BLaER1 (cell line): ENCODE results near the gene CD247.

Source experiments
- H3K27ac ChIP-seq: shearing (Covaris generic); formaldehyde crosslinking; 2 replicates; pipeline ENCODE4 v1.8.1; 2022
- H3K27me3 ChIP-seq: shearing (Covaris generic); formaldehyde crosslinking; 2 replicates; pipeline ENCODE4 v1.8.1; 2022
- H3K36me3 ChIP-seq: shearing (Covaris generic); formaldehyde crosslinking; 2 replicates; pipeline ENCODE4 v1.8.1; 2022
- H3K4me1 ChIP-seq: shearing (Covaris generic); formaldehyde crosslinking; 2 replicates; pipeline ENCODE4 v1.8.1; 2022
- H3K4me2 ChIP-seq: shearing (Covaris generic); formaldehyde crosslinking; 2 replicates; pipeline ENCODE4 v1.8.1; 2022
- H3K4me3 ChIP-seq: shearing (Covaris generic); formaldehyde crosslinking; 2 replicates; pipeline ENCODE4 v1.8.1; 2022
- H3K9ac ChIP-seq: shearing (Covaris generic); formaldehyde crosslinking; 2 replicates; pipeline ENCODE4 v1.8.1; 2022
- H3K9me3 ChIP-seq: shearing (Covaris generic); formaldehyde crosslinking; 2 replicates; pipeline ENCODE4 v1.8.1; 2022
- H4K20me1 ChIP-seq: shearing (Covaris generic); formaldehyde crosslinking; 2 replicates; pipeline ENCODE4 v1.8.1; 2022
- Cebpa-rat ChIP-seq: shearing (Covaris generic); IDR thresholded peaks from 2 replicates; pipeline ENCODE4 v1.8.1; 2022

The CD247 gene

DNA sequence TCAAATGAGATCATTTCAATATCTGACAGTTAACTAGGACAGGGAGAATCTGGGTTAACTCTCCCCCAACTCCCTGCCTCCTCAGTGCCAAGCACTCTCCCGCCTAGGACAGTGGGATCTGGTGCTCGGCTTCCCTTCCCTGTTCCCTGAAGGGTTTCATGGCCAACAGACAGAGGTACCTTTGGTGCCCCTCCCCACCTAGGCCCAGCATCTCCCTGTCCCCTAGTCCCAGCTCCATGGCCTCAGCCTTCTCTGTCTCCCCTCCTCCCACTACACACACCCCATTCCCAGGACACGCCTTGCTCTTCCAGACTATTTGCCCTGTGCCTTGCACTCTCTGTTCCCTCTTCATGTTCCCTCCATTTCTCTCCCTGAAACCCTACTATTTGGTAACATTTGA is 77.1 kb downstream of the CD247 start:
- no peak overlapping the region for H3K27ac ChIP-seq

DNA sequence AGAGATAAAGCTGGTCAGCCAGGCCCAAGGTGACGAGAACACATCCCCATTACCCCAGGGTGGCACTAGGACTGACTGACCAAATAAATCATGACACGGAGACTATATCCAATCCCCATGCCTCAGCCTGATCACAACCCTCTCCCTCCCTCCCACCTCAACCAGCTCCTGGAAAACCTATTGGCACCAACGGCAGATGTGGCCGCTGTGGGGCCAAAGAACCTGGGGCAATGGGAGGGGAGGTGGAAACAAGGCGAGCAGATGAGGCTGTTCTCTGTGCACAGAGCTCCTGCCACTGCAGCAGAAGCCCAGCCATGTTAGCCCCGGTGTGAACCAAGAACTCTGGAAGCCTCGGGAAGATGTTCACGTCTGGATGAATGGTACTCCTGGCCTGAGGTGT is 77.6 kb downstream of the CD247 start:
- Histone ChIP-seq H3K27ac (no peak overlapping the region), H3K4me1 (peaks cover 36% of the 10 kb centered on the region), H3K36me3 (no peaks in the 10 kb centered on the region), H3K4me3 (no peak overlapping the region), H3K9me3 (peaks cover 6% of the 10 kb centered on the region), H3K9ac (no peak overlapping the region), H3K27me3 (peaks cover 5% of the 10 kb centered on the region), H3K4me2 (no peak overlapping the region), H4K20me1 (no peaks in the 10 kb centered on the region)
- no peak for TF ChIP-seq Cebpa-rat

More for the DNA sequence above, 77.1 kb downstream of the CD247 start:
- Histone ChIP-seq H4K20me1 (no peaks in the 10 kb centered on the region), H3K27me3 (peaks cover 5% of the 10 kb centered on the region), H3K4me3 (no peak overlapping the region), H3K9me3 (0 out of 2 replicates have a peak, but pooled peaks cover 1% of the 10 kb centered on the region), H3K4me1 (peaks cover 36% of the 10 kb centered on the region), H3K4me2 (no peak overlapping the region), H3K9ac (no peak overlapping the region), H3K36me3 (no peaks in the 10 kb centered on the region)
- TF ChIP-seq Cebpa-rat, result no peak

DNA sequence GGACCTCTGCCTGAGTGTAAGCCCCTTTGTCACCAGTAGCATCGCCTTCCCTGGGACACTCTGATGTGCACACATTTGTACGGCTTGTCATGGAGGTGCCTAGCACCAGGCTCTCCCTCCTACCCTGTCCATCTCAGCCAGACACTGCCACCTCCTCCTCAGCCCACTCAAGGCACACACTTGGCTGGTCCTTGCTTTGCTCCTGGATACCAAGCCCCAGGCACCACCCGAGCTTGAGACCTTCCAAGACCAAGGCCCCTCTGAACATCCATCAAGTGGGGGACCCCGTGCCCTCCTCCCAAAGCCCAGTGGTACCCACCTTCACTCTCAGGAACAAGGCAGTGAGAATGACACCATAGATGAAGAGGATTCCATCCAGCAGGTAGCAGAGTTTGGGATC is 78.0 kb downstream of the CD247 start:
- no peak for TF ChIP-seq Cebpa-rat
- Histone ChIP-seq H3K9me3 (peaks cover 10% of the 10 kb centered on the region), H3K4me1 (peaks cover 36% of the 10 kb centered on the region), H3K4me3 (no peak overlapping the region), H3K4me2 (no peak overlapping the region; the same call in 1 of the 2 replicates), H3K9ac (no peak overlapping the region), H3K27me3 (peaks cover 5% of the 10 kb centered on the region), H3K27ac (no peak overlapping the region), H4K20me1 (no peaks in the 10 kb centered on the region), H3K36me3 (no peaks in the 10 kb centered on the region)

DNA sequence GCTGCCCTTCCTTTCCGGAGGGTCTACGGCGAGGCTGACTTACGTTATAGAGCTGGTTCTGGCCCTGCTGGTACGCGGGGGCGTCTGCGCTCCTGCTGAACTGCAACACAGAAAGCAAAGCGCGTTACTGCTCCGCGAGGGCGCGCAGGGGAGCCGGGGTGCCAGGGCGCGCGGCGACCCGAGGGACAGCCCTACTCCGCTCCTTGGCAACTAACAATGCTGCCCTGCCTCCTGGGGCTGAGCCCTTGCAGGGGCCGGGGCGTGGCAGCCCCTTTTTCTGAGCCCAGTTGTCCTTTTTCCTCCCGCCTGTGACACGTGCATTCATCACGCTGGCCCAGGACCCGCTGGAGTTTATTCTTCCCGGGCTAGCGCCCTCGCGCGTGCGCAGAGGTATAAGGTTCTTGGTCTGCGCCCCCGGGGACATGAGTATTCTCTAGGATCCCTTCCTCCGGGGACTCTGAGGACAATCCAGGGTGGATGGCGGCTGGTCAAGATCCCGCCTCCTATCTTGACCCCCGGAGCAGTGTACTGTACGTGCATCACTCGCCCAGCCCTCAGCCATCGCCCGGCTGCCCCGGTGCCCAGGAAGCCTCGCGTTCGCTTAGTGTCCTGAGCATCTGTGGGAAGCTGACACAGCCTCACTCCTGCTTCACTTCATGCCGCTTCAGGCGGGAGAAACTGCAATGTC is 78.9 kb downstream of the CD247 start:
- peak overlapping the region; percentile 93 for H3K4me2 ChIP-seq
- H3K27me3 ChIP-seq, result peaks cover 5% of the 10 kb centered on the region
- H3K4me3 ChIP-seq, result peak overlapping the region; percentile 60
- H3K27ac ChIP-seq, result 0 out of 2 replicates have a peak overlapping the region, but pooled peaks have one; percentile 18
- H4K20me1 ChIP-seq, result no peaks in the 10 kb centered on the region
- H3K9me3 ChIP-seq, result peaks cover 12% of the 10 kb centered on the region
- peaks cover 39% of the 10 kb centered on the region for H3K4me1 ChIP-seq
- TF ChIP-seq Cebpa-rat, result no peak
- H3K36me3 ChIP-seq, result no peaks in the 10 kb centered on the region
- peak overlapping the region; percentile 57 for H3K9ac ChIP-seq

DNA sequence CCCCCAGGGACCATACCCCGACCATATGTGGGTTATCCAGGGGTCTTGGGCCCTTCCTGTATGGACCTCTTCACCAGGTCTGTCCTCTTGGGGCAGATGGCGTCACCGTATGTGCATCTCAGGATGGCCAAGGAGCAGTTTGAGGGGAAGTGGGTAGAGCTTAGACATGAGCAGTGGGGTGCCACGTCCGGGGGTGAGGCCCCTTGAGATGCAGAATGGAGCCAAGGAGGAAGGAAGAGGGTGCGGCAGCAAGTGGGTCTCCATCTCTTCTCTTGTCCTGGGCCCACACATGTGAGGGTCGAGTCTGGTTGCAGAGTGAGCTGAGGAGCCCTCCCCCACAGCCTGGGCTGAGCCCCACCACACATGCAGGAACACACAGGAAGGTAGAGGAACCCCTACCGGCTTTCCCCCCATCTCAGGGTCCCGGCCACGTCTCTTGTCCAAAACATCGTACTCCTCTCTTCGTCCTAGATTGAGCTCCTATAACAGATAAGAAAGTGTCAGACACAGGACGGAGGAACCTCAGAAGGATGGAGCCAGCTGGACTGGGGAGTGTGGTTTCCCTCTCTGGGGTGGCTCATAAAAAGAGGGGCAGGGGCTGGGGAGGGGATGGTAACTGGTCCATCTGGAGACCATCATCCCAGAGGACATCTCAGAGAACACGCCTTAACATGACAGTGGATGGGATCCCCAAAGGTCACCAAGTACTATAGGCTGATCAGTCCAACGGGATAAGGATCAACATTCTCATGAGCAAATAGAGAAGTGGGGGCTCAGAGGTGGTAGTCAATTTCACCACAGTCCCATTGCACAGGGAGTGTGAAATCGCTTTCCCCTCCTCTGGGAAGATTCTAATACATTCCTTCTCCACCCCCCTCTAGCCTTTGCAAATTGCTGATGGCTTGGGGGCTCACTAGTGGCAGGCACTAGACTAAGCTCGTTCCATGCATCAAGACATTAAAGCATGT is 79.9 kb downstream of the CD247 start:
- Histone ChIP-seq H3K4me2 (peak overlapping the region; percentile 93), H3K4me3 (peak overlapping the region; percentile 60), H3K27me3 (peaks cover 5% of the 10 kb centered on the region)

DNA sequence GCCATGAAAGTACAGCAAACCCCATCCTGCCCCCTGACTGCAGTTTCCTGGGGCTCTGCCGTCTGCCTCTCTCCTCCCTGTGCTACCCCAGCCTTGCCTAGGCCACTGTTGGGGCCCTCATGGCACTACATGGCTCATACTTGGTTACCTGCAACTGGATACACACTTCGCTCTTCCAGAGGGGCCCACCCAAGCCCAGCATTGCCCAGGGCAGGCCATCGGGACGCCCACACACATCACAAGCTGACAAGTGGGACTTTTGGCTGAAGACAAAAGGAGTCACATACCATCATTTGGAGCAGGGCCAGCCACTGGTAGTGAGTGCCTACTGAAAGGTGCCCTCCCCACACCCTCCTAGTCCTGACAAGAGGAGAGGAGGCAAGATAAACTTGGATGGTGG is 82.8 kb downstream of the CD247 start:
- Histone ChIP-seq H3K9ac (no peak overlapping the region), H3K27me3 (peaks cover 5% of the 10 kb centered on the region), H4K20me1 (no peaks in the 10 kb centered on the region), H3K4me1 (peaks cover 78% of the 10 kb centered on the region), H3K4me3 (no peak overlapping the region), H3K4me2 (no peak overlapping the region), H3K9me3 (peaks cover 12% of the 10 kb centered on the region), H3K36me3 (no peaks in the 10 kb centered on the region), H3K27ac (no peak overlapping the region; the same call in 1 of the 2 replicates)
- TF ChIP-seq Cebpa-rat, result no peak

More for the DNA sequence above, 79.9 kb downstream of the CD247 start:
- Histone ChIP-seq H3K9ac (peak overlapping the region; percentile 57; the same call in 1 of the 2 replicates), H4K20me1 (no peaks in the 10 kb centered on the region), H3K36me3 (no peaks in the 10 kb centered on the region), H3K27ac (peak overlapping the region; percentile 52), H3K4me1 (peaks cover 48% of the 10 kb centered on the region), H3K9me3 (peaks cover 12% of the 10 kb centered on the region)
- no peak for TF ChIP-seq Cebpa-rat

DNA sequence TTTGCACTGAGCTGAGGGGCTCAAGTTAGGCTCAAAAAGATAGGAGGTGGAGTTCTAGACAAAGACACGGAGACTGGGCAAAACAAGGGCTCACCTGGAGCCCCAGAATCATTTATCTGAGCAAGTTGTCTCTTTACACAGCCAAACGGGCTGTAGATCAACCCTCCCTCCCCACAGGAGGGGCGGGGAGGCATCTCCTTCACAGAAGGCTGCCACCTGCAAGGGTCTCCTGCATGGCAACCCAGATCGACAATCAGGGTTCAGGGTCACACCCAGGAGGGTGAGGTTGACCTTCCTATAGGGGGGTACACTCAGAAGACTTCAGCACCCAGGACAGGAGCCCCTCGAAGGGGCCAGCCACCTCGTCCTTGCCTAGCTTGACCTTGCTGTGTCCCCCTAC is 84.0 kb downstream of the CD247 start:
- no peak overlapping the region for H3K9ac ChIP-seq
- TF ChIP-seq Cebpa-rat, result no peak
- H3K36me3 ChIP-seq, result no peaks in the 10 kb centered on the region
- no peak overlapping the region for H3K4me3 ChIP-seq
- no peaks in the 10 kb centered on the region for H4K20me1 ChIP-seq
- H3K4me2 ChIP-seq, result no peak overlapping the region
- peaks cover 12% of the 10 kb centered on the region for H3K9me3 ChIP-seq
- peaks cover 5% of the 10 kb centered on the region for H3K27me3 ChIP-seq
- peaks cover 82% of the 10 kb centered on the region for H3K4me1 ChIP-seq
- no peak overlapping the region for H3K27ac ChIP-seq

DNA sequence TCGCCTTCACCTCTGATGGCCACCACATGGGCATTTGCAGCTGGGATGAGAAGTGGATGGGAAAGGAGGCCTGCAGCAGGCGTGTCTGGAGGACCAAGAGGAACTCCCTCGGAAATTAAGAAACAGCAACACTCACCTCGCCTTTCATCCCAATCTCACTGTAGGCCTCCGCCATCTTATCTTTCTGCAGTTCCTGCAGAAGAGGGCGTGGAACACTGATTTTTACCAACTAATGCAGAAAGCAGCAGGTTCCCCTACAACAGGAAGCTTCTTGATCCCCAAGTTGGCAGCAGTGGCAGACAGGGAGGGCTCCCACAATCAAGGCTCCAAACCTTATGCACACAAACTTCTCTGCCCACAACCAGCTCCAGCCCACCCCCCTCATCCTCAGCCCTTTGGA is 84.4 kb downstream of the CD247 start:
- TF ChIP-seq Cebpa-rat, result no peak
- peaks cover 12% of the 10 kb centered on the region for H3K9me3 ChIP-seq
- no peak overlapping the region for H3K9ac ChIP-seq
- peaks cover under 1% of the 10 kb centered on the region; the same call in 1 of the 2 replicates for H3K27me3 ChIP-seq
- peaks cover 82% of the 10 kb centered on the region for H3K4me1 ChIP-seq
- H3K36me3 ChIP-seq, result no peaks in the 10 kb centered on the region
- H3K4me2 ChIP-seq, result peak overlapping the region; percentile 90
- no peaks in the 10 kb centered on the region for H4K20me1 ChIP-seq
- H3K27ac ChIP-seq, result no peak overlapping the region
- H3K4me3 ChIP-seq, result no peak overlapping the region

DNA sequence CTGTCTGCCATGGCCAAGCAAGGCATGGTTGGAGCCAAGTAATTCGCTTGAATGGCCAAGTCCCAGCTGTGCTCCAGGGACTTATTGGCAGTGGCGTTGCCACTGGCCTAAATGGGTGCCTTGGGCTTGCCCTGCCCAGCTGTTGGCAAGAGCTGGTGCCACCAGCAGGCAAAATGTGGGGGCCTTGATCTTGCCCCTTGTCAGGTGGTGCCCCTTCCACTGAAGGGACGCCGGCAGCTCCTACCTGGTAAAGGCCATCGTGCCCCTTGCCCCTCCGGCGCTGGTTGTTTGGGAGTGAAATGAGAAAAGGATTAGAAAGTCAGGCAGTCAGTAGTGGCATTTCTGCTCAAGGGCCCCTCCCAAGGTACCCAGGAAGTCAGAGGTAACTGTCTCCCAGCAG is 85.5 kb downstream of the CD247 start:
- Histone ChIP-seq H3K36me3 (no peaks in the 10 kb centered on the region), H3K4me1 (peaks cover 82% of the 10 kb centered on the region), H3K9ac (no peak overlapping the region), H3K27ac (peak overlapping the region; percentile 92), H3K9me3 (peaks cover 12% of the 10 kb centered on the region), H3K27me3 (no peaks in the 10 kb centered on the region), H3K4me3 (no peak overlapping the region), H4K20me1 (no peaks in the 10 kb centered on the region), H3K4me2 (peak overlapping the region; percentile 90)
- TF ChIP-seq Cebpa-rat, result no peak
